GM12878 (cell line): ENCODE data around the gene LMO3.

Experiments used
- ATF3 ChIP-seq: IDR thresholded peaks from 2 replicates; pipeline ENCODE4 v1.6.1; 2011; ENCODE audit warnings: low read depth, mild to moderate bottlenecking, low read length, moderate library complexity, borderline replicate concordance; ENCODE audit errors: extremely low read depth
- BHLHE40 ChIP-seq, 2 experiments: fragments of 450-650 bp in 1 of 2; IDR thresholded peaks; 2 replicates each; pipeline ENCODE4 v1.6.1; 2011 to 2017; ENCODE audit warnings: low read depth in 2 of 2, borderline replicate concordance in 1 of 2, improper control_type of control experiment in 1 of 2, low read length in 1 of 2, mild to moderate bottlenecking in 1 of 2
- CTCF ChIP-seq, 3 experiments: IDR thresholded peaks in 2 of 3; conservative IDR thresholded peaks in 1 of 3; 2 replicates each; pipeline ENCODE4 v1.5.1; 2011; ENCODE audit warnings: low read depth in 3 of 3, low read length in 3 of 3, mild to moderate bottlenecking in 3 of 3, control low read depth in 2 of 3, moderate library complexity in 2 of 3, inconsistent platforms in 1 of 3, mixed read lengths in 1 of 3; ENCODE audit not compliant: control insufficient read depth in 2 of 3, insufficient read depth in 1 of 3; ENCODE audit errors: extremely low read depth in 1 of 3
- EP300 ChIP-seq, 2 experiments: fragments of 150-350 bp in 1 of 2; IDR thresholded peaks; 2 replicates each; pipeline ENCODE4 v1.6.1; 2011 to 2012; ENCODE audit warnings: low read depth in 2 of 2, low read length in 2 of 2, borderline replicate concordance in 1 of 2, improper control_type of control experiment in 1 of 2, inconsistent platforms in 1 of 2; ENCODE audit not compliant: control insufficient read depth in 1 of 2
- HDAC2 ChIP-seq: fragments of 200-600 bp; sonication (generic); IDR thresholded peaks from 2 replicates; pipeline ENCODE4 v1.6.1; 2017
- IRF5 ChIP-seq: fragments of 450-650 bp; IDR thresholded peaks from 2 replicates; pipeline ENCODE4 v1.6.1; 2017; ENCODE audit warnings: borderline replicate concordance
- NR2C2 ChIP-seq: IDR thresholded peaks from 2 replicates; pipeline ENCODE4 v1.6.1; 2011; ENCODE audit warnings: borderline replicate concordance, low read depth; ENCODE audit not compliant: control insufficient read depth, insufficient read length
- POLR2A ChIP-seq: IDR thresholded peaks from 2 replicates; pipeline ENCODE4 v1.6.1; 2011; ENCODE audit warnings: low read depth, mild to moderate bottlenecking, low read length
- POLR2AphosphoS5 ChIP-seq: IDR thresholded peaks from 2 replicates; pipeline ENCODE4 v1.6.1; 2011; ENCODE audit warnings: mild to moderate bottlenecking, low read length, inconsistent platforms
- POU2F2 ChIP-seq: IDR thresholded peaks from 3 replicates; pipeline ENCODE4 v1.6.1; 2011; ENCODE audit warnings: low read depth, mild to moderate bottlenecking, low read length, borderline replicate concordance
- RCOR1 ChIP-seq: conservative IDR thresholded peaks from 2 replicates; pipeline ENCODE4 v1.6.1; 2012; ENCODE audit warnings: low read depth, low read length, improper control_type of control experiment
- RFX5 ChIP-seq: IDR thresholded peaks from 2 replicates; pipeline ENCODE4 v1.6.1; 2011; ENCODE audit warnings: low read depth, low read length, improper control_type of control experiment
- USF1 ChIP-seq: IDR thresholded peaks from 2 replicates; pipeline ENCODE4 v1.6.1; 2011; ENCODE audit warnings: borderline replicate concordance, low read depth, mild to moderate bottlenecking, moderate library complexity, mixed read lengths, low read length; ENCODE audit not compliant: insufficient read depth; ENCODE audit errors: extremely low read length
- ZNF274 ChIP-seq: IDR thresholded peaks from one replicate; pipeline ENCODE4 v1.8.0; 2011; ENCODE audit not compliant: insufficient read length, insufficient read depth

- no peak for TF ChIP-seq POLR2AphosphoS5
- TF ChIP-seq CTCF (IDR thresholded peaks at IDR 0.05 in 2 of 3, conservative IDR thresholded peaks at IDR 0.05 in 1 of 3; ENCODE audit: control insufficient read depth in 2 of 3, extremely low read depth in 1 of 3, insufficient read depth in 1 of 3, low read depth in 3 of 3, low read length in 3 of 3) = no peak
- no peak for TF ChIP-seq ATF3
- no peak for TF ChIP-seq EP300 (IDR thresholded peaks at IDR 0.05; ENCODE audit: borderline replicate concordance in 1 of 2, control insufficient read depth in 1 of 2, low read depth in 2 of 2, low read length in 2 of 2)
- no peak for TF ChIP-seq USF1
- TF ChIP-seq HDAC2 = no peak
- no peak for TF ChIP-seq POU2F2
- no peak for TF ChIP-seq POLR2A
- no peak for TF ChIP-seq BHLHE40 (IDR thresholded peaks at IDR 0.05; ENCODE audit: borderline replicate concordance in 1 of 2, low read depth in 2 of 2, low read length in 1 of 2)
- no peak for TF ChIP-seq NR2C2
- TF ChIP-seq IRF5 = no peak
- no peak for TF ChIP-seq ZNF274
- no peak for TF ChIP-seq RCOR1
- no peak for TF ChIP-seq RFX5
Observed at GRCh38 chr12:16603916-16604575, 1.9 kb downstream of the LMO3 start.
